Measurements from ENCODE around the gene GPD1L.
"Not testable (repeated sequence)": the region's sequence is repeated elsewhere in the genome, so short reads cannot be mapped to it uniquely, and the experiment has no call there.

- not testable (repeated sequence) for TF ChIP-seq CTCF (IDR thresholded peaks at IDR 0.05; ENCODE audit: insufficient read depth, low read length, poor library complexity, severe bottlenecking); EZH2phosphoT487 (conservative IDR thresholded peaks at IDR 0.05; ENCODE audit: low read length)
Measured at GRCh38 chr3:32108224-32108623, 1.8 kb downstream of the GPD1L start.
